GM21447 (cell line): Measurements from ENCODE around the gene FTSJ1.
"Not testable (repeated sequence)": the region's sequence is repeated elsewhere in the genome, so short reads cannot be mapped to it uniquely, and the experiment has no call there.

Experiments
- ATAC-seq: cut with Tn5 transposase; IDR thresholded peaks from one replicate; pipeline ENCODE4 v1.9.1; 2021; ENCODE audit not compliant: unreplicated experiment

FTSJ1 gene

GRCh38 chrX:48493890-48494364 lies 17.9 kb downstream of the FTSJ1 start:
- no peak for ATAC-seq

DNA sequence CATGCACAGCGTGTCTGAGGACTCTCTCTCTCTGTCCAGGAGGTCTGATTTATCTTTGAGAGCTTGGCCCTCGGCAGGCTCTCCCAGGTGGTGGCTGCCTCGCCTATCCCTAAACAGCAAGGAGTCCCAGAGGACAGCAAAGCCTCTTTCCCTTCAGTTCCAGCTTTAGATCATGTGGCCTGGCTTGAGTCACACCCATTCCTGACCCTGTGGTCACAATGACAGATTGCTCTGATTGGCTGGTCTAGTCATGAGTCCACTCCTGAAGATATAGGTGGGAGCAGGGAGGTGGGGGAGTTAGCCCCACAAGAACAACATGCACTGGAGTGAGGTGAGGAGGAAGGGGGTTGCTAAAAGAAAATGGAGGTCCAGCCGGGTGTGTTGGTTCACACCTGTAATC lies 20.7 kb downstream of the FTSJ1 start:
- no peak for ATAC-seq

DNA sequence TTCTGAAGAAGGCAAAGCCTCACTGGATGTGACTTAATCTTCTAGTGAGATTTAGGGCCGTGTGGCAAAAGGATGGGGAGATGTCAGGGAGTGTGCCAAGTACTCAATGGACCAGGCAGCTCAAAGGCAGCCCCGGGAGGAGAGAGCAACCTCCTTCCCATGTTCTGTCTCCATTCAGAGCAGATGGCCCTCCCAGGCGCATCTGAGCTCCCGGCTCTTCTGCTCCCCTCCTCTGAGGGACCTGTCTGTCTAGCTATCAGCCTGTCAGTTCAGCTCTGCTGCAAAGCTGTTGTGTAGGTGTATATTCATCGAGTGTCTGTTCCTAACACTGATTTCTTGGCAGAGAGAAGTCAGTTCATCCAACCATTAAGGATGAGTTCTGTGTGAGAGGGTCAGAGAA lies 21.9 kb downstream of the FTSJ1 start:
- ATAC-seq, result no peak

DNA sequence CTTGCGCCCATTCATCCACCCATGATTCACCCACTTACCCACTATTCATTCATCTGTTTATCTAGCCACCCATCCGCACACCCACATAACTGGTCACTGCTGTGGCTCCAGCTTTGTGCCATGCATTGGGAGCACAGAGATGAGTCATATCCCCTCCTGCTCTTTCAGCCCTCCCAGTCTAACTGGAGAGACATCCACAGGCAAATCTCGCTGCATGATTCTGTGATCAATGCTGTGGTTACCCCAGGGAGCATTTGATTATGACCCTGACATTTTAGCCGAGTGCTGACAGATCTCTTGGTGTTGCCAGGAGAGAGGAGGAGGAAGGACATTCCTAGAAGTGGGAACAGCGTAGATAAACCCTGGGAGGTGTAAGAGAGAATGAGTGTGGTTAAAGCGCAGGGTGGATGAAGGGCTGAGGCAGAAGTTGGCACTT lies 22.4 kb downstream of the FTSJ1 start:
- no peak for ATAC-seq

DNA sequence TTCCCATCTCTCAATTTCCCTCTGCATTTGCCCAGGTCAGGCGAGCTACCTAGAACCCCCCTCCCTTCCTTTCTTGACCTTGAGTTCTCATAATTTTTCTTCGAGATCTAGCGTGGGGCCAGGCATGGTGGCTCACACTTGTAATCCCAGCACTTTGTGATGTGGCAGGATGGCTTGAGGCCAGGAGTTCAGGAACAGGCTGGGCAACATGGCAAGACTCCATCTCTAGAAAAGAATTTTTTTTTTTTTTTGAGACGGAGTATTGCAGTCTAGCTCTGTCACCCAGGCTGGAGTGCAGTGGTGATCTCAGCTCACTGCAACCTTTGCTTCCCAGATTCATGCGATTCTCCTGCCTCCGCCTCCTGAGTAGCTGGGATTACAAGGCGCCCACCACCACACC lies 28.3 kb downstream of the FTSJ1 start:
- ATAC-seq, result no peak

- no peak for ATAC-seq
Measured at GRCh38 chrX:48505481-48505880, 29.5 kb downstream of the FTSJ1 start.

GRCh38 chrX:48507246-48507645 lies 31.2 kb downstream of the FTSJ1 start:
- ATAC-seq, result no peak

GRCh38 chrX:48508400-48509244 lies 32.6 kb downstream of the FTSJ1 start, which contains the start of gene PORCN:
Gene PORCN (plus strand): TSS chrX:48508992. CDS start chrX:48509821, 829 bp downstream.
- ATAC-seq, result peak; percentile 79

- no peak for ATAC-seq
Measured at GRCh38 chrX:48509245-48509590, 33.2 kb downstream of the FTSJ1 start.

DNA sequence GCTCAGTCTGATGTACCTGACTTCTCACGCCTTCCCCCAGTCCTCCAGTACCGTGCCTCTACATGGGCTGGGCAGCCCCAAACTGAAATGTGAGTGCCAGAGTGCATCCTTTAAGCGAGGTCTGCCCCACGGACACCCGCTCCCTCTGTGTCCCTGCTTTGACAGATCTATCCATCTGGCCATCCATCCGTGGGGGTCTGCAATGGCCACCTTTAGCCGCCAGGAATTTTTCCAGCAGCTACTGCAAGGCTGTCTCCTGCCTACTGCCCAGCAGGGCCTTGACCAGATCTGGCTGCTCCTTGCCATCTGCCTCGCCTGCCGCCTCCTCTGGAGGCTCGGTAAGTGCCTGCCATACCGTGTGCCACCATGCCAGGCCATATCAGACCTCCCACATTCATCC lies 33.6 kb downstream of the FTSJ1 start:
- ATAC-seq, result no peak

DNA sequence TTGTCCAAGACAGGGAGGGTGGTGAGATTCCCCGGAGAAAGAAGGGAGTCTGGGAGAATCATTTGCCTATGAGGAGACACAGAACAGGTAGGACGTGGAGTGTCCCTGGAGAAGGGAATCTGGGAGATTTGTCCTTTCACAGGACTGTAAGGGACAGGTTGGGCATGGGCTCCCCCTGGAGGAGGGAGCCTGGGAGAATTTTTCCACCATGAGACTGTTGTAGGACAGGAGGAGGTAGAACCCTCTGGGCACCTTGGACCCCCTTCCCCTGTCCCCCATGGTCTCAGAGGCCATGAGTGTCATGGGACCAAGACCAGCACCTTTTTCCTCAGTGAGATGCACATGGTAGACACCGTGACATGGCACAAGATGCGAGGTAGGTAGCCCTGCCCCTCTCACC lies 35.6 kb downstream of the FTSJ1 start:
- ATAC-seq, result no peak

GRCh38 chrX:48512371-48512935 lies 36.5 kb downstream of the FTSJ1 start:
- ATAC-seq, result no peak

- no peak for ATAC-seq
Measured at GRCh38 chrX:48513670-48514069, 37.7 kb downstream of the FTSJ1 start.

- ATAC-seq, result no peak
Measured at GRCh38 chrX:48514126-48514806, 38.3 kb downstream of the FTSJ1 start.

DNA sequence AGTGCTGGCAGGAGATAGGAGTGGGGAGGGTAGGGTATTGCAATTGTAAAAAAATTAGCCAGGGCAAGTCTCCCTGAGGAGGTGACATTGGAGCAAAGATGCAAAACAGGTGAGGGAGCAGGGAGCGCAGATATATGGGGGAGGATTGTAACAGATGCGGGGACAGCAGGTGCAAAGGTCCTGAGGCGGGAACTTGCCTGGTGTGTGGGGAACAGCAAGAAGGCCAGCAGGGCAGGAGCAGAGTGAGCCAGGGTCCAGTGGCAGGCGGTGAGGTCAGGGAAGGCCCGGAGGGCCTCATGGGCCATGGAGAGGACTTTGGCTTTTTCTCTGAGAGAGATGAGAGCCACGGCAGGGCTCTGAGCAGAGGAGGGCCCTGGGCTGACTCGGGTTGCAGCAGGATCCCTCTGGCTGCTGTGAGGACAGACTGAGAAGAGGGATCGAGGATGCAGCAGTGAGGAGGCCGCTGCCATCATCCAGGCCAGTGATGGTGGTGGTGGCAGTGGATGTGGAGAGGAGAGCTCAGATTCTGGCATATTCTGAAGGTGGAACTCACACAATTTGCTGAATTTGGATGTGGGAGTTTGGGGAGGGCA lies 39.0 kb downstream of the FTSJ1 start:
- ATAC-seq, result no peak

- ATAC-seq, result no peak
Measured at GRCh38 chrX:48515842-48516241, 39.8 kb downstream of the FTSJ1 start.

DNA sequence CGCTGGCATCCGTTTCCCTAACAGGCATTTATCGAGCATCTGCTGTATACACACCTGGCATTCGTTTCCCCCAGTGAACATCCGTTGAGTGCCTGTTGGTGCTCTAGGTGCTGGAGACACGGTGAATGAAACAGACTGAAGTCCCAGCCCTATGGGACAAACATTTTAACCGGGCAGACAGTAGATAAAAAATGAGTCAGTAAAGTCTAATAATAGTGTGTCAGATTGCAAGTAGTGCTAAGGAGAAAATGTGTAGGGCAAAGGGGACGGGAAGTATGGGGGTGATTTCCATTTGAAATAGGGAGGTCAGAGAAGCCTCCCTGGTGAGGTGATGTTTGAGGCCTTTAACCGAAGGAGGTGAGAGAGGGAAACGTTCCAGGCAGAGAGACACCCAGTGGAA lies 40.3 kb downstream of the FTSJ1 start:
- no peak for ATAC-seq

- no peak for ATAC-seq
Measured at GRCh38 chrX:48516987-48517386, 41.0 kb downstream of the FTSJ1 start.

DNA sequence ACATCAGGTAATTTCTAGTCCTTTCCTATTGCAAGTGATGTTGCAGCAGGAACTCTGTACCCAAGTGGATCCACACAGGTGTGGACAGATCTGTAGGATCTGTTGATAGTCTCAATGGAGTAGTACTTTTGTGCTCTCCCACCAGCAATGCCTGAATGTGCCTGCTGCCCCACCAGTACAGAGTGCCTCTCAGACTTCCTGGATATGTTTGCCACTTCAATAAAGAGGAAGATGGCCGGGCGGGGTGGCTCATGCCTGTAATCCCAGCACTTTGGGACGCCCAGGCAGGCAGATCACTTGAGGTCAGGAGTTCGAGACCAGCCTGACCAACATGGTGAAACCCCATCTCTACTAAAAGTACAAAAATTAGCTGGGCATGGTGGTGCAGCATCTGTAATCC lies 43.5 kb downstream of the FTSJ1 start:
- ATAC-seq, result not testable (repeated sequence)

DNA sequence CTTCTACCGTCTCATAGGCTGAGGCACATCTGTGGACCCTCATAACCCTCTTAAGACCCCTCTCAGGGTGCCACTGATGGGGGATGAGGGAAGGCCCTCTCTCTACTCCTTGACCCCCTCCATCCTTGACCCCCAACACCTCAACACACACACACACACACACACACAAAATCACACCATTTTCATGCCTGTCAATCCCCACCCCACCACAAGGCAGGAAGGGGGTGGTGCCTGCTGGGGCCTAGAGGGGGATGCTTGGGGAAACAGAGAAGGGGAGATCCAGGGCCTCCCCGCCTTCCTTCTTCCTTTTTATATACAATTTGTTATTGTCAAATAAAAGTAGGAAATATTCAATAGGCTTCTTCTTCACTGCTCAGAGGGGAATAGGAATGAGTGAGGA lies 44.5 kb downstream of the FTSJ1 start:
- ATAC-seq, result no peak

- no peak for ATAC-seq
Measured at GRCh38 chrX:48520976-48521352, 45.0 kb downstream of the FTSJ1 start.
